ENCODE data around the gene STK10.

STK10 gene

DNA sequence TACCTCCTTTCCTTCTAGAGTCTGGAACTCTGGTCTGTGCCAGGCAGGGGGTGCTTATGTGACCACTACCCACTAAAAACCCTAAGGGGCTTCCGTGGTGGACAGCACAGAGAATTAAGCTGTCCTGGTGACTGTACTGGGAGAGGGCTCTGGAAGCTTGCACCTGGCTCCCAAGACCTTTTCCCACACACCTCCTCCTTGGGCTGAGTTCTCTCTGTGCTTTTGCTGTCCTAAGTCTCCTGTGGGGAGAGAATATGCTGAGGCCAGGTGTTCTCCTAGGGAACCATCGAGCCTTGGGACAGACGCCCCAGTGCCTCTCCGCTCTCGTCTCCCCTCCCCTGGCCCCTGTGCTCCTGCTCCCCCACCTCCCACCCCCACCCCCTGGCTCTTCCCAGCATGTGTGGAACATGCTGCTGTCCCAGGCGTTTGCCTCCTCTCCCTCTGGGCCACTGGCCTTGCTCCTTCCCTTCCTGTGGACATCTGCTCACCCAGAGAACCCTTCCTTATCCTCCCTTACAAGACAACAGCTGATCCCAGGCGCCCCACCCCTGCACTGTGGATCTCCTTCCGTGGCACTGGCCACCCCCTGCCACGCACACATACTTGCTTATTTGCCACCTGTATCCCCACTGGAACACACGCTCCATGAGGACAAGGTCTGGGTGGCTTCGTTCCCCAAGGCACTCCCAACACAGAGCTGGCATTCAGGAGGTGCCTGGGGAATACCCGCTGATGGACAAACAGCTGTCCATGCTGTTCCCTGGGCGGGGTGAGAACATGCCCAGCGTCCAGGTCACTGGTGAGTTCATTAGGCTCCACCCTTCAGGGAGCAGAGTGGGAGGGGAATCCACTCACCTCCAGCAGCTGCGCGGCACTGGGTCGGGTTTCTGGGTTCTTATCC, 83.0 kb downstream of the STK10 start:
- ATAC-seq = no peak
- no peak for DNase-seq
- no peaks in the 10 kb centered on the region for H3K9me3 Mint-ChIP-seq
- H3K4me1 Mint-ChIP-seq = peaks cover 69% of the 10 kb centered on the region
- H3K27me3 Mint-ChIP-seq = no peaks in the 10 kb centered on the region
- H3K27ac Mint-ChIP-seq = peak overlapping the region in 1 of 2 donors; percentile 98
- H3K4me3 Mint-ChIP-seq = peak overlapping the region in 1 of 2 donors; percentile 24

GRCh38 chr5:172104021-172104420, 84.0 kb downstream of the STK10 start:
- peak overlapping the region in 1 of 2 donors; percentile 86 for H3K27ac Mint-ChIP-seq
- no peaks in the 10 kb centered on the region for H3K27me3 Mint-ChIP-seq
- DNase-seq (no peak), ATAC-seq (no peak)
- peaks cover 0 to 1% of the 10 kb centered on the region in 2 donors for H3K9me3 Mint-ChIP-seq
- no peak overlapping the region for H3K4me3 Mint-ChIP-seq
- peaks cover 60% of the 10 kb centered on the region for H3K4me1 Mint-ChIP-seq

GRCh38 chr5:172102913-172103626, 85.0 kb downstream of the STK10 start:
- Mint-ChIP-seq H3K27ac (peak overlapping the region; percentile 57 to 59), H3K9me3 (peaks cover 0 to 5% of the 10 kb centered on the region in 2 donors), H3K4me3 (no peak overlapping the region), H3K4me1 (peaks cover 62% of the 10 kb centered on the region), H3K27me3 (no peaks in the 10 kb centered on the region)
- ATAC-seq = no peak
- DNase-seq = no peak

- Mint-ChIP-seq H3K9me3 (peaks cover 0 to 5% of the 10 kb centered on the region in 2 donors), H3K4me3 (peak overlapping the region in 1 of 2 donors; percentile 14), H3K4me1 (peaks cover 62% of the 10 kb centered on the region), H3K27ac (peak overlapping the region in 1 of 2 donors; percentile 91), H3K27me3 (no peaks in the 10 kb centered on the region)
- ATAC-seq (no peak), DNase-seq (no peak)
These were observed 85.7 kb downstream of the STK10 start for GRCh38 chr5:172102218-172102870.

DNA sequence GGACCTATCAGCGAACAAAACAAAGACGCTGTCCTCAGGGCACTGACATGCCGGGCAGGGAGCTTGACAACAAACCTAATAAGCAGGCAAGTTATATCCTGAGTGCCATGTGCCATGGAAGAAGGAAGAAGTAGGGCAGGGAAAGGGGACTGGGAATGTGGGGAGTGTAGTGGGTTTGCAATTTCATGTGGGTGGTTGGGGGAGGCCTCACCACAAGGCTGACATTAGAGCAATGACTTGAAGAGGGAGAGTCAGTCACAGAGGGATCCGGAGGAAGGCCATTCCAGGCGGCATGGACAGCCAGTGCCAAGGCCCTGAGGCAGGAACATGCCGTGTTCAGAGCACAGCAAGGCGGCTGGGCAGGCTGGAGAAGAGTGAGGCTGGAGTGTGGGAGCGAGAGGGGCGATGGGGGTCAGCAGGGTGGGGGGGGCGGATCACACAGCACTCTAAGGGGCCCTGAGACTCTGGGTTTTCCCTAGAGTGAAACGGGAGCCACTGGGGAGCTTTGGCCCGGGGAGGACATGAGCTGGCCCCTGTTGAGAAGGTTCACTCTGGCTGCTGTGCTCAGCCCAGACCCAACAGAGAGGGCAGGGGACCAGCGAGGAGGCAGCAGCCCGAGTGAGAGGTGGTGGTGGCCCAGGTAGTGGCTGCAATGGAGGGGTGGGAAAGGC, 86.3 kb downstream of the STK10 start:
- Mint-ChIP-seq H3K27ac (peak overlapping the region; percentile 78 to 91), H3K27me3 (no peaks in the 10 kb centered on the region), H3K4me1 (peaks cover 56% of the 10 kb centered on the region), H3K4me3 (peak overlapping the region in 1 of 2 donors; percentile 14), H3K9me3 (peaks cover 0 to 5% of the 10 kb centered on the region in 2 donors)
- ATAC-seq (no peak), DNase-seq (no peak)

DNA sequence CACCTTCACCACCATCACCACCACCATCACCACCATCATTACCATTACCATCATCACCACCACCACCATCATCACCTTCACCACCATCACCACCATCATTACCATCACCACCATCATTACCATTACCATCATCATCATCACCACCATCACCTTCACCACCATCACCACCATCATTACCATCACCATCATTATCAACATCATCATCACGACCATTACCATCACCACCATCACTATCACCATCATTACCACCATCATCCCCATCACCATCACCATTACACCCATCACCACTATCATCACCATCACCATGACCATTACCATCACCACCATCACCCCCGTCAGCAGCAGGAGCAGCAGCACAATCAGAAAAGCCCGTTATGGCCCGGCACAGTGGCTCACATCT, 89.1 kb downstream of the STK10 start:
- peaks cover 0 to 5% of the 10 kb centered on the region in 2 donors for H3K9me3 Mint-ChIP-seq
- ATAC-seq (peak; percentile 56), DNase-seq (no peak)
- H3K4me1 Mint-ChIP-seq = peaks cover 38% of the 10 kb centered on the region
- H3K4me3 Mint-ChIP-seq = no peak overlapping the region
- H3K27ac Mint-ChIP-seq = peak overlapping the region in 1 of 2 donors; percentile 0
- no peaks in the 10 kb centered on the region for H3K27me3 Mint-ChIP-seq

- ATAC-seq = no peak
- H3K27ac Mint-ChIP-seq = peak overlapping the region in 1 of 2 donors; percentile 67
- peaks cover 37% of the 10 kb centered on the region for H3K4me1 Mint-ChIP-seq
- H3K4me3 Mint-ChIP-seq = no peak overlapping the region
- H3K9me3 Mint-ChIP-seq = peaks cover 0 to 5% of the 10 kb centered on the region in 2 donors
- no peaks in the 10 kb centered on the region for H3K27me3 Mint-ChIP-seq
- no peak for DNase-seq
These were observed 90.0 kb downstream of the STK10 start for GRCh38 chr5:172098046-172098445.

- no peak for DNase-seq
- Mint-ChIP-seq H3K9me3 (peaks cover 0 to 5% of the 10 kb centered on the region in 2 donors), H3K4me1 (peaks cover 33% of the 10 kb centered on the region), H3K27me3 (no peaks in the 10 kb centered on the region), H3K27ac (no peak overlapping the region), H3K4me3 (no peak overlapping the region)
- no peak for ATAC-seq
These were observed 90.7 kb downstream of the STK10 start for GRCh38 chr5:172097356-172097755.

DNA sequence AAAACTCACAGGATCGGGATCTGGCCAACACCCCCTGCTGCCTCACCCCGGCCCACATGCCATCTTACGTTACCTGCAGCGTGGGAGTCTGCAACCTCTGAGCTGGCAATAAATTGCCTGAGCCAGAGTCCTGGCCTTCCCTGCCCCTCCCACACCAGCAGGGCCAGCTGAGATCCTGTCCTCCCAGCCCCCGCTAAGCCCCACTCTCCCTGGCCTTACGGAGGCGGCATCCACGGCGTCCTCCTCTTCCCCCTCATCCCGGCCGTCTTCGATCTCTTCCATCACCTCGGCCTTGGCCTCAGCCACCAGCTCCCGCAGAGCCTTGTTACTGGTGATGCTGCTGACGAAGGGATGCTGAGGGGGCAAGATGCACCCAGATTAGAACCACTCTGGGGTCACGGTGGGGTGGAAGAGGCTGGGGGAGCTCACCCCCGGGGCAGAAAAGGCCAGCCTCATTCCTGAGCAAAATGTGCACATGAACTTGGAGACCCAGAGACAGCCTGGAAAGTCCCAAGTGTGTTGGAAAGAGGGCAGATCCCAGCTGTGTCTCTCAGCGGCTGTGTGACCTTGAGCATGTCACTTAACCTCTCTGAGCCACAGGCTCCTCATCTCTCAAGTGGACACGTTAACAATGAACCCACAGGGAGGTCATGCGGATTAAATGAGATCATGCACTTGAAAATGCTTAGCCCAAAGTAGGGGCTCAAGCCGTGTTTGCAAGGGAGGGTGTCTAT, 91.7 kb downstream of the STK10 start:
- Mint-ChIP-seq H3K27me3 (no peaks in the 10 kb centered on the region), H3K9me3 (peaks cover 0 to 5% of the 10 kb centered on the region in 2 donors), H3K4me1 (peaks cover 25% of the 10 kb centered on the region), H3K4me3 (no peak overlapping the region), H3K27ac (peak overlapping the region in 1 of 2 donors; percentile 51)
- DNase-seq = no peak
- ATAC-seq = no peak

DNA sequence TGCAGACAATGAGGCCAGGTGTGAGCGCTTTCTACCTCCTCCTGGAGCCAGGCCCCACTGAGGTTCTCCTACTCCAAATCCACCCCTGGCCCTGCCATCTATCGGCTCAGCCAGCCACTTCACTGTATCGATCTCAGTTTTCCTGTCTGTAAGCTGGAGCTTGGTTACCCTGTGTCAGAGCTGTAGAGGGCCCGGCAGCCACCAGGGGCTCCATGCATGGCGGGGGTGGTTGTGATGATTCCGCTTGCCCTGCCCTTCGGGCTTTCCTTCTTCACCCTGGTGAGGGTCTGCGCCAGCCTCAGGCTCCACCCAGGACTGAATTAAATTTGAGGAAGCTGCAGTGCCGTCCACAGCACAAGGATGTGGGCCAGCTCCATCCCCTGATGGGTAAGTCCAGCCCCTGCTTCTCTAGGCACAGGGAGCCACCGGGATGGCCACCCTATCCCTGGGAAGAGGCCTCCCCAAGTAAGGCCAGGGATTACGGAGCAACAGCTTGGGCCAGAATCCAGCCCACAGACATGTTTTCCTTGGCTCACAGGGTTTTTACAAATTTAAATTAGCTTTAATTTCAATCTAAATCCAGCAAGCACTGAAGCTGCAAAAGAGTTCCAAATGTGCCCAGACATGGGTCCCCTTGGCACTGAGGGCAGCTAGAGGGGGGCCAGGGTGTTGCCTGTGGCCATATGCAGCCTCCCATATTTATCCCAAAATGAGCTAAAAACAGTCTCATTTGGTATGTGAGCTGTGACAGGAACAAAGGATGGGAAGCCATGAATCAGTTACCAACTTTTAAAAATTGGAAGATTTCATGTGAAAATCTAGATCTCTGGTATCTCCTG, 92.4 kb downstream of the STK10 start:
- Mint-ChIP-seq H3K9me3 (peaks cover 0 to 5% of the 10 kb centered on the region in 2 donors), H3K27me3 (no peaks in the 10 kb centered on the region), H3K4me3 (no peak overlapping the region), H3K4me1 (peaks cover 25% of the 10 kb centered on the region), H3K27ac (no peak overlapping the region)
- DNase-seq = no peak
- no peak for ATAC-seq

DNA sequence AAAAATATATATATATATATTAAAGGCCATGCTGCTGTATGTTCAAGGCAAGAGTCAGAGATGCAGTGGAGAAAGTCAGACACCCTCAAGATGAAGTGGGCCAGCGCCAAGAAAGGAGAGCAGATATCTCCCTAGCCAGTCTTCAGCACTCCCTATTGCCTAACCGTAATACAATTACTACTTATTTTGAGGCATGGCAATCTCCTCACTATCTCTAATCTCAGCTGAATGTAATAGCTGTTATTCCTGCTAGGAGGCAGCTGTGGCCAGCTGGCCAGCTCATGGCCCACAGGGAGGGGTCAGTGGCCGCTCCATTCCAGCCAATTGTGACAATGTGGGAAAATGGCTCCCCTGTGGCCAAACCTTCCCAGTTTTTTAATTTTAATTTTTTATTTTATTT, 94.1 kb downstream of the STK10 start:
- Mint-ChIP-seq H3K9me3 (peaks cover 0 to 3% of the 10 kb centered on the region in 2 donors), H3K4me3 (no peak overlapping the region), H3K4me1 (peaks cover 24% of the 10 kb centered on the region), H3K27ac (no peak overlapping the region), H3K27me3 (no peaks in the 10 kb centered on the region)
- no peak for DNase-seq
- no peak for ATAC-seq

- DNase-seq = no peak
- no peak for ATAC-seq
- Mint-ChIP-seq H3K9me3 (no peaks in the 10 kb centered on the region), H3K4me3 (no peak overlapping the region), H3K4me1 (peaks cover 24% of the 10 kb centered on the region), H3K27me3 (no peaks in the 10 kb centered on the region), H3K27ac (no peak overlapping the region)
These were observed 94.5 kb downstream of the STK10 start for GRCh38 chr5:172093559-172093958.

DNA sequence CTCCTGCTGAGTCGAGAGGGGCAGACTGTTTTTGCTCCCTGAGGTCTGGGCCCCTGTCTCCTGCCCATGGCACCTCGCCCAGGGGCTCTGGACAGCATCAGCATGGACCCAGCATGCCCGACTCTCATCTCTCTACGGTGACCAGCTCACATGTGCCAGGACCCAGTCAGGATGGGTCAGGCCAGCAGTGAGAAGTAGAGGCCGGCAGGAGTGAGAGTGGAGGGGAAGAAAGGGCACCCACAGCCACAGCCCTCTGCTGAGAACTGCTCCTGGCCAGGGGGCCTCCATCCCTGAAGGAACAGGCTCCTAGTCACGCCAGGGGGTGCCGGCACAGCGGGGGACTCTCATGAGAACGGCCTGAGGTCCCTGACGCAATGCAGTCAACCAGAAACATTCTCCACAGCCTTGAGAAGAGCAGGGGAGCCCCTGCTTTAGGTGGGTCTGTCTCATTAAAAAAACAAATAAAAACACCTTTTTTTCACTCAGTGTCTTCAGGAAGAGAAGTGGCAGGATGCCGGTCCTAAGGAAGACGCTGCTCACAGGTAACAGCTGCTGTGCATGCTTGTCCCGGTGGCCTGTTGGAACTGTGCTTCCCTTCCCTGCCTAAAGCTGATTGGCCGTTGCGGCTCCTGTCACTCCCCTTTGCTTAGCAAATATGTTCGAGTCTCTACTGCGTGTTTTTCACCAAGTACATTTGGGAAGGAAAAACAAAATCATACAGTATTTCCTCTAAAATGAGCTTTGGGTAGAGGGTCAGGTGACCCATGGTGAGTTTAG, 95.9 kb downstream of the STK10 start:
- H3K4me3 Mint-ChIP-seq = no peak overlapping the region
- DNase-seq = no peak
- ATAC-seq = no peak
- no peaks in the 10 kb centered on the region for H3K27me3 Mint-ChIP-seq
- H3K4me1 Mint-ChIP-seq = peaks cover 13% of the 10 kb centered on the region
- no peak overlapping the region for H3K27ac Mint-ChIP-seq
- no peaks in the 10 kb centered on the region for H3K9me3 Mint-ChIP-seq
